ENCODE data around the gene HAGH.
"Not testable (repeated sequence)": the region's sequence is repeated elsewhere in the genome, so short reads cannot be mapped to it uniquely, and the experiment has no call there.

Gene HAGH

DNA sequence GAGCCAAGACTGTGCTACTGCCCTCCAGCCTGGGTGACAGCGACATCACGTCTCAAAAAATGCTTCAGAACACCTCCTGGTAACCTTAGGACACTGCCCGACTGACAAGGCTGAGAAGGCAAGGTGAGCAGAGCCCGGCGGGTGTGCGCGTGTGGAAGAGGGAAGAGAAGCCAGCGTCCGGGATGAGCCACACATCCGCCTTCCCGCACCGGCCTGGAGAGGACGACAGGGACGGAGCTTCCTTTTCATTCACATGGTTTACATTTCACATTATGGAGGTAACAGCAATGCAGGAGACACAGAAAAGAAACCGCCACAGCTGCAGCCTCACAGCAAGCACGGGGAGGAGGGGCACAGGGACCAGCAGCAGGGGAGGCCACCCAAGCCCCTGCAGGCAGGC lies 16.5 kb downstream of the HAGH start:
- DNase-seq, result no peak

- no peak for DNase-seq
Measured at GRCh38 chr16:1809281-1809801, 17.3 kb downstream of the HAGH start.

GRCh38 chr16:1808691-1809090 lies 17.9 kb downstream of the HAGH start:
- DNase-seq, result no peak

DNA sequence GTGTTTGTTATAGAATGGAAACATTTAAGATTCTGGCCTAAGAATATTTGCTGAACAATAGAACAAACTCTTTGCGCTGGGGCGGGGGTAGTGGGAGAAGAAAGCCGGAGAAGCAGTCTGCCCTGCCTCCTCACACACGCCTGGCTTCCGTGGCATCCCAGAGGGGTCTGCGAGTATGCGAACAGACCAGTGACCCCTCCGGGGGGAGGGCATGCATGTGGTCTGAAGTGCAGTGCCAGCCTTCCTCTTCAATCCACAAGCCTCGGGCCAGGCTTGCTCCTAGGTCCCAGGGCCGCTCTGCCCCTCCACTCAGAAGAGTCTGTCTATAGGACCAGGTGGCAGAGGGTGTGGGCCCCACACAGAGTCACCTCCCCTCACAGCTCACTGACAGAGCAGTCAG lies 19.0 kb downstream of the HAGH start:
- no peak for DNase-seq

DNA sequence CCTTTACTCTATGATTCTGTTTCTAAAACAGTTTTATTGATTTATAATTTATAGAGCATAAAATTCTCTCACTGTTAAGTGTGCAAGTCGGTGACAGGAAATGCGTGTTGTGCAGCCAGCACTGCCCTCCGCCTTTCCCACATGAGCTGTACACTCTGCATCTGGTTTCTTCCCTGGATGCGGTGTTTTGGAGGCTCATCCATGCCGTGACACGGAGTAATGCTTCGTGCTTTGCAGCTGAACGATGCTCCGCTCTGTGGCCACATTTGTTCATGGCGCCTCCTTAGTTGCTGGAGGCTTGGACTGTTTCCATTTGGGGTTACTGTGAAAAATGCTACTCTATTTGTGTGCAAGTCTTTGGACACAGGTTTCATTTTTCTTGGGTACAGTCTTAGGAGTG lies 25.9 kb downstream of the HAGH start:
- no peak for DNase-seq

DNA sequence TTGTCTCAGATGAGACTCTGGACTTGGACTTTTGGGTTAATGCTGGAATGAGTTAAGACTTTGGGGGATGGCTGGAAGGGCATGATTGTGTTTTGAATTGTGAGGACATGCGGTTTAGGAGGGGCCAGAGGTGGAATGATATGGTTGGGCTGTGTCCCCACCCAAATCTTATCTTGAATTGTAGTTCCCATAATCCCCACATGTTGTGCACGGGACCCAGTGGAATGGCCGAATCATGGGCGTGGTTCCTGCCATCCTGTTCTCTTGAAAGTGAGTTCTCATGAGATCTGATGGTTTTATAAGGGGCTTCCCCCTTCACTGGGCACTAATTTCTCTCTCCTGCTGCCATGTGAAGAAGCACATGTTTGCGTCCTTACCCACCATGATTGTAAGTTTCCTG lies 27.4 kb downstream of the HAGH start:
- DNase-seq, result not testable (repeated sequence)

DNA sequence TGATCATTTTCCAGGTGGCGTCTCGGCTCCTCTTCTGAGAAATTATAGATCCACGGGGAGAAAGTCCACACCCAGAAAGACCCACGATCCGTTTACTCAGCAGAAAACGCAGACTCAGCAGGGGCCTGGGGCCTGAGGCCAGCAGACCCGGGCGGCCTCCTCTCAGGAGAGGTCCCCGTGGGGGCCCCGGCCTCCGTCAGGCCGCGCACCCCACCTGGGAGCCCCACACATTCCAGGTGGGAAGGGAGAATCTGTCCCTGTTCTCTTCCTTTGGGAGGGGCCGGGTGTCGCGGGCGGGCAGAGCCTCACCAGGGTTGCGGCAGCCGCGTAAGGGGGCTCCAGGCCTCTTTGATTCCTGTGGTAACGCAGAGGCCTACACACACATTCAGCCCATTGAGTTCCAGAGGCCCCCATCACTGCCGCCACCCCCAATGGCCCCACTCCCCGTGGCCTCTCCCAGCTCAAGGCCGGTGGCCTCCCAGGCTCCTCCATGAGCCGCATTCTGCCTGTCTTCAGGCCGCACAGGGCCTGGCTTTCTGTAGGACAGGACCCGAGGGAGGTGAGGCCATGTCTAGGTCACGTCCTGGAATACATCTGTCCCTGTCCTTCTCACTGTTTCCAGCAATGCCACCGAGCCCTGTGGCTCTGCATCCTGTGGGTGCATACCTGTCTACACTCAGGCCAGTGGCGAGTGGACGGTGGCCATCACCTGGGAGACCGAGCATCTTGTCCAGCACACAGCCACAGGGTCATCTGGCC lies 31.5 kb downstream of the HAGH start:
- no peak for DNase-seq

GRCh38 chr16:1794221-1794871 lies 32.3 kb downstream of the HAGH start:
- DNase-seq, result no peak

DNA sequence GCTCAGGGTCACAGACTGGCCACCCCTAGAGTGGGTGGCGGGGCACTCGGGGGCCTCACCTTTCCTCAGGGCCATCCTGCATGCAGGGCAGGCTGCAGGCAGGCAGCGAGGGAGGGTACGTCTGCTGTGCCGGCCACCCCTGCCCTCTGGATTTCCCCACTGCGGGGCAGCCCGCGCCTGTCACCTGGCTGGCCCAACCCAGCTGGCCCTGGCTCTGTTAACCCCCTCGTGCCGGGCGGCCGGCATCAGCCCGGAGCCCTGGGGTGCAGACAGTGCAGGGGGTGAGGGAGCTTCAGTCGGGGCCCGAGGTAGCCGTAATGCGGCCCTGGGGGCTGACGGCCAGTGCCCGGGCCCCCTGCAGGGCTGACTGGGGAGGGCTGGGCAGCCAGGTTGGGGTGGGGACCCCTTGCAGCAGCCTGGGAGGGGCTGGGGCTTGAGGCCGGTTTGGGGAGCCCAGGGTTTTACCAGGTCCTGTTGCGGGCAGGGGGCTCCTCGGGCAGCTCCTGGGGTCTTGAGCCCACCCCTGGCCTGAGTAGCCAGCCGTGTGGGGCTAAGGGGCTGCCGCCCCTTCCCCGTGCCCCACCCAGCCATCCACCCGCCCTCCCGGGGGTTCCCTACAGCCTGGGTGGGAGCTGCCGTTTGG lies 32.9 kb downstream of the HAGH start, which contains the start of gene IGFALS:
Gene IGFALS, minus strand, starts transcription at position 128 of the 643 bp plus-strand sequence. Its CDS starts 53 bp downstream, at position 75.
- no peak for DNase-seq

DNA sequence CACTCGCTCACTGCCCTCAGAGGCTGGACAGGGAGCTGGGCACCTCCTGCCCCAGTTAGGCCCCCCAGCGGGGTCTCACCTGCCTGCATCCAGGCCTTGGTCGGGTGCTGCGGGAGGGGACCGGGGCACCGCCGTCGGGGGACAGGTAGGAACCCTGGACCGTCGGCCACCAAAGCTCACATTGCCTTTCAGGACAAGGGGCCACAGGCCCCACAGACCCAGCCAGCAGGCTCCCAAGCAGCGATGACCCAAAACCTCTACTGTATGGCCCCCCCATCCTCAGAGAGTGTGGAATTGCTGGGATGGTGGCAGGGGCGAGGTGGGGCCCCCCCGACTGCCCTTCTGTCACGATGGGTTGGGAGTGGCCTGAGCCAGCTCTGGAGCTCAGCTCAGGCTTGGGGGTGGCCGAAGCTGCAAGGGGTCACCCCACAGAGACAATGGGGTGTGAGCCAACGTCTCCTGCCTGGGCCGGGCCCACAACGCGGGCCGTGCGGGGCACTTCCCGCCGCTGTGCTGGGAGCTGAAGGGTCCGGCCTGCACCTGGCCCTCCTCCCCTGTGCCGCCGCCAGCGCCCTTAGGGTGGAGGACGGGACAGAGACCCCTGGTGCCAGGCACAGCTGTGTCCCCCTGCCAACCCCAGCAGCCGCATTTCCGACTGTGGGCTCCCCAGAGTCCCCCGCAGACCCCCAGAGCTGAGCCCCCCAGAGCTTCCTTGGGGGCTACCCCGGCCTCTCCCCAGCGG lies 33.6 kb downstream of the HAGH start:
- DNase-seq, result no peak

- no peak for DNase-seq
Measured at GRCh38 chr16:1791943-1792812, 34.4 kb downstream of the HAGH start.

DNA sequence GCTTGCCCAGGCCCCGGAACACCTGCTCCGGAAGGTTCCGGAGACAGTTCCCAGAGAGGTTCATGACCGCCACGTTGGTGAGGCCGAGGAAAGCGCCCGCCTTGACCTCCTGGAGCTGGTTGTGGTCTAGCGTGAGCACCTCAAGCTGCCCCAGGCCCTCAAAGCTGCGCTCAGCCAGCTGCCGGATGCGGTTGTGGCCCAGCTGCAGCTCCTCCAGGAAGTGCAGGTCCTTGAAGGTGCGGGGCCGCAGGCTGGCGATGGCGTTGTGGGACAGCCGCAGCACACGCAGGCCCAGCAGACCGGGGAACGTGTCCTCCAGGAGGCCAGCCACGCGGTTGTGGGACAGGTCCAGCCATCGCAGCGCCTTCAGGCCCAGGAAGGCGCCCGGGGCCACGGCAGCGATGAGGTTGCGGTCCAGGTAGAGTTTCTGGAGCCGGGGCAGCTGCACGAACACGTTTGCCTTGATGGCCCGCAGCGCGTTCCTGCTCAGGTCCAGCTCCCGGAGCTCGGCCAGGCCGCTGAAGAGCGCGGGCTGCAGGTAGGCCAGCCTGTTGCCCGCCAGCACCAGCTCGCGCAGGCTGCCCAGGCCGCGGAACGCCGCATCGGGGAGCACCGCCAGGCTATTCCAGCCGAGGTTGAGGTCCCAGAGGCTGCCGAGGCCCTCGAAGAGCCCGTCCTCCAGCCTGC lies 35.2 kb downstream of the HAGH start:
- no peak for DNase-seq

- DNase-seq, result no peak
Measured at GRCh38 chr16:1790611-1791255, 35.9 kb downstream of the HAGH start.

GRCh38 chr16:1790261-1790610 lies 36.4 kb downstream of the HAGH start:
- DNase-seq, result no peak

DNA sequence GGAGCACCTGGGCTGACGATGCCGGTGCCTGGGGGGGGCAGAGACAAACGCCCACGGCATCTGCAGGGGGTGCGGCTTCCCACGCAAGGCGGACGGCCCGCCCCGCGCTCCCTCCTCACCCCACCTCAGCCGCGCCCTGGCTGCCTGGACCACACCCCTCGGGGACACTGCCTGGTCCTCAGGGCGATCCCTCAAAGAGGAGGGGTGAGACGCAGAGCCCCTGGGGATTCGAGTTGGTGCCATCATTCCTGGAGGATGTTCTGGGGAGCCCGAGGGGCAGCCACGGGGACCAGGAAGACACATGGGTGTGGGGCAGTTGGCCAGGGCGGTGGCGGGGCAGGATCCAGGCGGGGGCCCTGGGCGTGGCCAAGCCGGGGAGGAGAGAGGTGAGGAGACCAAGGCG lies 37.0 kb downstream of the HAGH start:
- no peak for DNase-seq

GRCh38 chr16:1788708-1789100 lies 37.9 kb downstream of the HAGH start:
- DNase-seq, result no peak

GRCh38 chr16:1788095-1788707 lies 38.4 kb downstream of the HAGH start:
- DNase-seq, result no peak

- DNase-seq, result no peak
Measured at GRCh38 chr16:1787322-1788094, 39.1 kb downstream of the HAGH start.

GRCh38 chr16:1787056-1787321 lies 39.6 kb downstream of the HAGH start:
- DNase-seq, result no peak
